Fibroblast of lung (primary cell): ENCODE results near the gene TNS3. TPM values are rescaled to one million over a fixed set of nuclear protein-coding genes. Genes with fewer than 3 reads are reported as not detected.
"Not testable (repeated sequence)": the region's sequence is repeated elsewhere in the genome, so short reads cannot be mapped to it uniquely, and the experiment has no call there.

Source experiments
- DNase-seq, 2 donors: peaks; one replicate each; pipeline versions ENCODE4 v3.0.0 to v3.0.0-alpha.2; 2010; ENCODE audit warnings: low read depth in 2 of 2
- H2AFZ ChIP-seq: 2 replicates; pipeline ENCODE4 v1.5.1; 2012; ENCODE audit warnings: low read length, control low read depth, inconsistent platforms
- H3K27ac ChIP-seq: 2 replicates; pipeline ENCODE4 v1.5.1; 2011; ENCODE audit warnings: low read length, control low read depth; ENCODE audit not compliant: insufficient read depth
- H3K27me3 ChIP-seq: 2 replicates; pipeline ENCODE4 v1.5.1; 2011; ENCODE audit warnings: mild to moderate bottlenecking, low read length; ENCODE audit not compliant: control insufficient read depth, insufficient read depth
- H3K36me3 ChIP-seq: 2 replicates; pipeline ENCODE4 v1.5.1; 2011; ENCODE audit warnings: low read length; ENCODE audit not compliant: control insufficient read depth, insufficient read depth
- H3K4me1 ChIP-seq: 2 replicates; pipeline ENCODE4 v1.5.1; 2011; ENCODE audit warnings: low read length; ENCODE audit not compliant: control insufficient read depth, insufficient read depth; ENCODE audit errors: extremely low read depth
- H3K4me2 ChIP-seq: 2 replicates; pipeline ENCODE4 v1.5.1; 2011; ENCODE audit warnings: low read length, control low read depth; ENCODE audit not compliant: insufficient read depth; ENCODE audit errors: extremely low read depth
- H3K4me3 ChIP-seq, 4 experiments: fragments of 200-600 bp in 1 of 4; sonication (generic) in 1 of 4; replicated peaks in 1 of 4; 2 replicates each; pipeline ENCODE4 v1.5.1; 2011 to 2016; ENCODE audit warnings: low read length in 4 of 4, low read depth in 3 of 4, mild to moderate bottlenecking in 3 of 4, control low read depth in 2 of 4, inconsistent platforms in 1 of 4, mixed read lengths in 1 of 4; ENCODE audit not compliant: insufficient read depth in 1 of 4; ENCODE audit errors: control extremely low read depth in 1 of 4
- H3K79me2 ChIP-seq: 2 replicates; pipeline ENCODE4 v1.5.1; 2012; ENCODE audit warnings: mild to moderate bottlenecking, low read length, inconsistent platforms; ENCODE audit not compliant: control insufficient read depth, insufficient read depth
- H3K9ac ChIP-seq: 2 replicates; pipeline ENCODE4 v1.5.1; 2011; ENCODE audit warnings: mild to moderate bottlenecking, low read length, control low read depth; ENCODE audit not compliant: insufficient read depth
- H3K9me3 ChIP-seq: 2 replicates; pipeline ENCODE4 v1.5.1; 2012; ENCODE audit warnings: low read depth, low read length; ENCODE audit not compliant: control insufficient read depth, insufficient read depth
- H4K20me1 ChIP-seq: 2 replicates; pipeline ENCODE4 v1.5.1; 2011; ENCODE audit warnings: low read length; ENCODE audit not compliant: control insufficient read depth, insufficient read depth; ENCODE audit errors: extremely low read depth
- EZH2 ChIP-seq: IDR thresholded peaks from 2 replicates; pipeline ENCODE4 v1.5.1; 2012; ENCODE audit warnings: low read length, control low read depth, mild to moderate bottlenecking; ENCODE audit errors: missing control alignments
- polyA plus RNA-seq, 2 donors: library from polyadenylated mRNA; depleted of rRNA in 1 of 2; stranded (reverse) in 1 of 2; unstranded in 1 of 2; fragments of >200 nt; gene quantifications; 2 replicates each; pipeline ENCODE4 v1.2.1, GENCODE V29; 2011 to 2012; ENCODE audit warnings: missing spikeins in 1 of 2
- total RNA-seq: library from RNA; depleted of rRNA; stranded (reverse); fragments of >200 nt; gene quantifications from 2 replicates; pipeline ENCODE4 v1.2.1, GENCODE V29; 2014
- TF ChIP-seq, protein P1 (sequence below), 2 donors: IDR thresholded peaks in 1 of 2; conservative IDR thresholded peaks in 1 of 2; 1 replicate in 1 of 2; 2 replicates in 1 of 2; pipeline ENCODE4 v1.5.1; 2011 to 2012; ENCODE audit warnings: low read length in 2 of 2, control low read depth in 1 of 2, inconsistent platforms in 1 of 2, low read depth in 1 of 2, mild to moderate bottlenecking in 1 of 2

TNS3 gene
- total and polyA plus RNA-seq, 2 donors (not counting 1 experiment from before 2014, with no cell fraction given): 74.4 to 88.8 TPM

DNA sequence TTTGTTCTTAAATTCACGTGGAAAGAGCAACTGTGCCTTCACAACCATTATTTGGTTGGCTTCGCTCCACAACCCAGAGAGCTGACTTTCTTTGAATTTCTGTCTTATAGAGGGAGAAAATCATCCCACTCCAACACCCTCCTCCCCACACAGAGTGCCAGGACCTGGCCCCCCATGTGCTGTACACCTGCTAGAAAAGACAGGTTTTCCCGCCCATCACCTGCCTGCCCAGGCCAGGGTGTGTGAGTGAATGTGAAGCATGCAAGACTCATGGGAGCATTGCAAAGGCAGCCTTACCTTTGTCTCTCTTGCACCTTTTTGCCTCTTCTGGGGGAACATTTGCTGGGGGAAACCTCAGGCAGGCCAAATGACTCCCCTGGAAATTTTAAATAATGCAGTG lies 319.0 kb downstream of the TNS3 start:
- H3K4me1 ChIP-seq: peaks cover 7% of the 10 kb centered on the region
- no peak overlapping the region for H3K4me2 ChIP-seq
- no peaks in the 10 kb centered on the region for H3K9me3 ChIP-seq
- no peaks in the 10 kb centered on the region for H3K27me3 ChIP-seq
- H3K27ac ChIP-seq: no peak overlapping the region
- no peaks in the 10 kb centered on the region for H3K79me2 ChIP-seq
- no peaks in the 10 kb centered on the region for H4K20me1 ChIP-seq
- no peaks in the 10 kb centered on the region for H3K36me3 ChIP-seq
- DNase-seq: no peak
- H3K9ac ChIP-seq: no peak overlapping the region
- TF ChIP-seq, protein P1, sequence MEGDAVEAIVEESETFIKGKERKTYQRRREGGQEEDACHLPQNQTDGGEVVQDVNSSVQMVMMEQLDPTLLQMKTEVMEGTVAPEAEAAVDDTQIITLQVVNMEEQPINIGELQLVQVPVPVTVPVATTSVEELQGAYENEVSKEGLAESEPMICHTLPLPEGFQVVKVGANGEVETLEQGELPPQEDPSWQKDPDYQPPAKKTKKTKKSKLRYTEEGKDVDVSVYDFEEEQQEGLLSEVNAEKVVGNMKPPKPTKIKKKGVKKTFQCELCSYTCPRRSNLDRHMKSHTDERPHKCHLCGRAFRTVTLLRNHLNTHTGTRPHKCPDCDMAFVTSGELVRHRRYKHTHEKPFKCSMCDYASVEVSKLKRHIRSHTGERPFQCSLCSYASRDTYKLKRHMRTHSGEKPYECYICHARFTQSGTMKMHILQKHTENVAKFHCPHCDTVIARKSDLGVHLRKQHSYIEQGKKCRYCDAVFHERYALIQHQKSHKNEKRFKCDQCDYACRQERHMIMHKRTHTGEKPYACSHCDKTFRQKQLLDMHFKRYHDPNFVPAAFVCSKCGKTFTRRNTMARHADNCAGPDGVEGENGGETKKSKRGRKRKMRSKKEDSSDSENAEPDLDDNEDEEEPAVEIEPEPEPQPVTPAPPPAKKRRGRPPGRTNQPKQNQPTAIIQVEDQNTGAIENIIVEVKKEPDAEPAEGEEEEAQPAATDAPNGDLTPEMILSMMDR (conservative IDR thresholded peaks at IDR 0.05 in 1 of 2, IDR thresholded peaks at IDR 0.05 in 1 of 2; ENCODE audit: low read depth in 1 of 2, low read length in 2 of 2): no peak
- H2AFZ ChIP-seq: no peak overlapping the region
- no peak overlapping the region for H3K4me3 ChIP-seq

DNA sequence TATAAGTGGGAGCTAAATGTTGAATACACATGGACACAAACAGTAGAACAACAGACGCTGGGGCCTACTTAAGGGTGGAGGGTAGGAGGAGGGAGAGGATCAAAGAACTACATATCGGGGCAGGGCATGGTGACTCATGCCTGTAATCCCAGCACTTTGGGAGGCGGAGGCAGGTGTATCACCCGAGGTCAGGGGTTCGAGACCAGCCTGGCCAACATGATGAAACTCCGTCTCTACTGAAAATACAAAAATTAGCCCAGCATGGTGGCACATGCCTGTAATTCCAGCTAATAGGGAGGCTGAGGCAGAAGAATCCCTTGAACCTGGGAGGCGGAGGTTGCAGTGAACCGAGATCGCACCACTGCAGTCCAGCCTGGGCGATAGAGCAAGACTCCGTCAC lies 319.8 kb downstream of the TNS3 start:
- not testable (repeated sequence) for H3K36me3 ChIP-seq, H3K9ac ChIP-seq, H4K20me1 ChIP-seq, H3K27me3 ChIP-seq, H3K27ac ChIP-seq, DNase-seq, H3K9me3 ChIP-seq, H3K79me2 ChIP-seq, H3K4me3 ChIP-seq, H2AFZ ChIP-seq, H3K4me1 ChIP-seq, H3K4me2 ChIP-seq

DNA sequence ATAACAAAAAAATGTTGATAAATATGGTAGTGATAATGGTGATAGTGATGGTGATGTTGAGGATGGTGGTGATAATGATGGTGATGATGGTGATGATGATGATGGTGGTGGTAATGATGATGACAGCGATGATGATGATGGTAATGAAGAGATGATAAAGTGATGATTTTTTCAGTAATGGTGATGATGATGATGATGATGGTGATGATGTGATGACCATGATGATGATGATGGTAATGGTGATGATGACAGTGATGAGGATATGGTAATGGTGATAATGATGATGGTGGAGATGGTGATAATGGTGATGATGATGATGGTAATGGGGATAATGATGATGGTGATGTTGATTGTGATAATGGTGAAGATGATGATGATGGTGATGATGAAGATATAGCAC lies 321.6 kb downstream of the TNS3 start:
- Histone ChIP-seq H3K4me2 (no peak overlapping the region), H3K4me3 (no peak overlapping the region), H4K20me1 (no peaks in the 10 kb centered on the region), H3K4me1 (peaks cover 2% of the 10 kb centered on the region), H3K36me3 (no peaks in the 10 kb centered on the region), H2AFZ (no peak overlapping the region), H3K27me3 (no peaks in the 10 kb centered on the region), H3K27ac (no peak overlapping the region), H3K79me2 (no peaks in the 10 kb centered on the region), H3K9me3 (no peaks in the 10 kb centered on the region), H3K9ac (no peak overlapping the region)
- no peak for DNase-seq
- TF ChIP-seq, protein P1 (conservative IDR thresholded peaks at IDR 0.05 in 1 of 2, IDR thresholded peaks at IDR 0.05 in 1 of 2; ENCODE audit: low read depth in 1 of 2, low read length in 2 of 2): no peak
- no peak for TF ChIP-seq EZH2
